BJ (cell line): ENCODE data around the gene ZNF326. TPM values are rescaled to one million over a fixed set of nuclear protein-coding genes. Genes with fewer than 3 reads are reported as not detected.

ENCODE experiments used
- CTCF ChIA-PET: fragments of 350-600 bp; formaldehyde crosslinking; extraction: SDS; loops from one replicate; lab custom pipeline; 2021; ENCODE audit warnings: antibody characterized with exemption, inconsistent platforms; lab: Yijun Ruan, JAX
- POLR2A ChIA-PET: fragments of 300-600 bp; sonication (Branson Sonifier 250); formaldehyde crosslinking; extraction: SDS; loops from one replicate; lab custom pipeline; 2021; ENCODE audit warnings: antibody characterized with exemption; lab: Charles Lee
- DNase-seq: peaks from one replicate; pipeline ENCODE4 v3.0.0-alpha.2; 2011; ENCODE audit warnings: low read depth
- H3K27me3 ChIP-seq: 2 replicates; pipeline ENCODE4 v1.6.0; 2011; ENCODE audit warnings: low read length; ENCODE audit not compliant: control insufficient read depth, insufficient read depth
- H3K36me3 ChIP-seq: 2 replicates; pipeline ENCODE4 v1.5.1; 2011; ENCODE audit warnings: low read length; ENCODE audit not compliant: control insufficient read depth, insufficient read depth
- H3K4me3 ChIP-seq: 2 replicates; pipeline ENCODE4 v1.5.1; 2011; ENCODE audit warnings: low read depth, mild to moderate bottlenecking, control low read depth, low read length
- polyA plus RNA-seq: library from polyadenylated mRNA; depleted of rRNA; stranded (reverse); fragments of >200 nt; gene quantifications from 2 replicates; pipeline ENCODE4 v1.2.3, GENCODE V29; 2011
- TF ChIP-seq, protein P1 (sequence below): IDR thresholded peaks from 2 replicates; pipeline ENCODE4 v1.5.1; 2011; ENCODE audit warnings: low read depth, mild to moderate bottlenecking, control low read depth, inconsistent platforms, low read length, moderate library complexity; ENCODE audit not compliant: insufficient read depth

The ZNF326 gene
- polyA plus RNA-seq, 1 experiment = 7.6 TPM

DNA sequence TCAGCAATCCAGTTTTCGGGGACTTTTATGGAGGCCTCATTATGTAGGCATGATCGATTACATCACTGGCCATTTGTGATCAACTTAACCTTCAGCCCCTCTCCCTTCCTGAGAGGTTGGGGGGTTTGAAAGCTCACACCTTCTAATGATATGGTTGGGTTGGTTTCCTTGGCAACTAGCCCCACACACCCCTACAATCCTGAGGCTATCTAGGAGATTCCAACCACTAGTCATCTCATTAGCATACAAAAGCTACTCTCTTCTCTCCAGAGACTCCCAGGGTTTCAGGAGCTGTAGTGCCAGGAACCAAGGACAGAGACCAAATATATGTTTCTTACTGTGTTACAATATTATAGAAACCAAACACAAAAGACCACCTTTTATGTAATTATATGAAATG is 35.2 kb upstream of the ZNF326 start:
- TF ChIP-seq, protein P1, sequence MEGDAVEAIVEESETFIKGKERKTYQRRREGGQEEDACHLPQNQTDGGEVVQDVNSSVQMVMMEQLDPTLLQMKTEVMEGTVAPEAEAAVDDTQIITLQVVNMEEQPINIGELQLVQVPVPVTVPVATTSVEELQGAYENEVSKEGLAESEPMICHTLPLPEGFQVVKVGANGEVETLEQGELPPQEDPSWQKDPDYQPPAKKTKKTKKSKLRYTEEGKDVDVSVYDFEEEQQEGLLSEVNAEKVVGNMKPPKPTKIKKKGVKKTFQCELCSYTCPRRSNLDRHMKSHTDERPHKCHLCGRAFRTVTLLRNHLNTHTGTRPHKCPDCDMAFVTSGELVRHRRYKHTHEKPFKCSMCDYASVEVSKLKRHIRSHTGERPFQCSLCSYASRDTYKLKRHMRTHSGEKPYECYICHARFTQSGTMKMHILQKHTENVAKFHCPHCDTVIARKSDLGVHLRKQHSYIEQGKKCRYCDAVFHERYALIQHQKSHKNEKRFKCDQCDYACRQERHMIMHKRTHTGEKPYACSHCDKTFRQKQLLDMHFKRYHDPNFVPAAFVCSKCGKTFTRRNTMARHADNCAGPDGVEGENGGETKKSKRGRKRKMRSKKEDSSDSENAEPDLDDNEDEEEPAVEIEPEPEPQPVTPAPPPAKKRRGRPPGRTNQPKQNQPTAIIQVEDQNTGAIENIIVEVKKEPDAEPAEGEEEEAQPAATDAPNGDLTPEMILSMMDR = no peak
- Histone ChIP-seq H3K27me3 (no peaks in the 10 kb centered on the region), H3K4me3 (no peak overlapping the region), H3K36me3 (no peaks in the 10 kb centered on the region)
- ChIA-PET POLR2A (no interaction called here), CTCF (interaction anchor here (0.5 kb wide), 1 partner anchor 601 kb away, joined by 3 read pairs; no protein-coding TSS in a partner anchor)
- no peak for DNase-seq

DNA sequence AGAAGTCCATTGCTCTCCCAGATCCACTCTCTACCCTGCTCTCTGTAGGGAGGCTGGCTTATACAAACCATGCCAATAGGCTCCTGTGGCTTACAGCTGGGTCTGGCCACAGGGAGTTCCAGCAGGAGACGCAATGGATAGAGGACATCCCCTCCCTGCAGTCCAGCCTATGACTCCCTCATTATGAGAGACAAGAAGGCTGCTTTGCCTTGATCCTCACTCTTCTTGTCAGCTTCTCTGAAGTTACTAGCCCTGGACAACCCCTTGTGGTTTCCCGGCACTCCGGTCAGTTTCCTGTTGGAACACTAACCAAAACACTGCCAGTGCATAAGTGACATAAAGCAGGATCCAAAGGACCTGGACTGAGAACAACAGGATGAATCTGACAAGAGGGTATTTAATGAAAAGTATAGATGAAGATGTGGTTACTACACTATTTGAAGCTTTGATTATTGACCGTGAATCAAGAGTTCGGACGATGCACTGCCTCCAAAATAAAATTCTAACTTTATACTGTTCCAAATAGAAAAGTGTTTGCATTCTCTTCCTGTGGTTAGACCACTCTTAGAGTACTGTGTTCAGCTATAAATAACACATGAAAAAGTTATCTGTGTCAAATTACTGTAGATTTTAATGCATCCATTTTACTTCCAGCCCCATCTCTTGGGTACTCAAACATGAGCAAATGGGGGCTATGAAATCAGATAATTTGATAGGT is 32.7 kb upstream of the ZNF326 start:
- no peaks in the 10 kb centered on the region for H3K36me3 ChIP-seq
- no peaks in the 10 kb centered on the region for H3K27me3 ChIP-seq
- TF ChIP-seq, protein P1 = 0 out of 2 replicates have a peak, but pooled peaks have one; percentile 5
- no peak overlapping the region for H3K4me3 ChIP-seq
- POLR2A ChIA-PET = no interaction called here
- CTCF ChIA-PET = interaction anchor here (1.1 to 2.1 kb wide), 2 partner anchors 25 to 67 kb away, joined by 3 to 5 read pairs; no protein-coding TSS in a partner anchor
- DNase-seq = no peak

DNA sequence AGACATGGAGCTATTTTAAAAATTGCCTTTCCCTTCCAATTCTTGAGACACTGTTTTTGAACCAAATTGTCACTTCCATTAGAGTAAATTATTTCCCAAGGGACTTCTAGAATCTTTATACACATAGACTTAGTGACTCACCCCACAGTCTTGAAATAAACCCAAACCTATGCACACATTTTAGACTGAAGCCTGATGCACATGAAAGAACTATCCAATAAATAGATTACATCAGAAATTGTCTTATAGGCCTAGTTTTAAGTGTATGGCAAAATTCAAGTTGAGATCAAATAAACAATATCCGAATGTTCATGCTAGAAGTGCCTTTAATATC is 32.2 kb upstream of the ZNF326 start:
- CTCF ChIA-PET = interaction anchor here (1.1 to 2.1 kb wide), 2 partner anchors 24 to 67 kb away, joined by 3 to 5 read pairs; no protein-coding TSS in a partner anchor
- Histone ChIP-seq H3K4me3 (no peak overlapping the region), H3K27me3 (no peaks in the 10 kb centered on the region), H3K36me3 (no peaks in the 10 kb centered on the region)
- no peak for DNase-seq
- POLR2A ChIA-PET = no interaction called here
- TF ChIP-seq, protein P1 = no peak

DNA sequence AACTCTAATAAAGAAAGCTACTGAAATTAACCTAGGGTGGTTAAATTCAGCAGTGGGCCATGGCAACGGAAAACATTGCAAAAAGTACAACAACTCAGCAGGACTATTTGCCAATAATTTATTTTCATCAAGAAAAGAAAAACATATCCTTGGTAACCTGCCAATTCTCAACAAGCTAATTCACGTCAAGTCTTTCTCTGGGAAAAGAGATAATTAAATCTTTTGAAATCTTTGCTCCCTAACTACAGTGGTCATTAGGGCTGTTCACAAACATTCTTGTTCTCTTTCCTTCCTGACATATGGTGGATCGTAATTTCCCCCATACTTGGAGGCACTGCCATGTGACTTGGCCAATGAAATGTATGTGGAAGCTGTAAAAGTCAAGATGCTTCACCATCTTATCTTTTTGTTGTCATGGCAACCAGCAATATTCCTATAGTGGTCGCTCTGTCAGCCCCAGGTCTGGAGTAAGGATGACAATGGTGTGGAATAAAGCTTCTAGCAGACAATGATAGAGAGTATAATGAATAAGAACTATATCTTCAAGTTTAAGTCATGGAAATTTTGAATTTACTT is 29.6 kb upstream of the ZNF326 start:
- CTCF ChIA-PET = no interaction called here
- DNase-seq = no peak
- H3K4me3 ChIP-seq = no peak overlapping the region

DNA sequence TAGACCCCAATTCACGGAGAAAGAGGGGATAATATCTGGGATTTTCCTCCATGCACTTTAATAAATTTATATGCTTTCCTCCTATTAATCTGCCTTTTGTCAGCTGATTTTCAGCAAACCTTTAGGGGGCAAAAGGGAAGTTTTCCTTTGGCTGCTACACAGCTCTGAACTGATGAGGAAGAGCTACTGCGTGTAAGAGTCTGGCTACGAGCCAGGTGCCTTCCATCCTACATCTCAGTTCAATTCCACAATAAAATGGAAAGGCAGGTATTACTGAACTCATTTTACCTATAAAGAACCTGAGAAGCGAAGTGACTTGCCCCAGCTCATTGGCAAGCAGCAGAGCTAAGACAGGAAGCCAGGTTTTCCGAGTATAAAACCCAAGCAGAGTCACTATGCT is 28.3 kb upstream of the ZNF326 start:
- no peaks in the 10 kb centered on the region for H3K36me3 ChIP-seq
- TF ChIP-seq, protein P1 = no peak
- no peak for DNase-seq
- ChIA-PET POLR2A (no interaction called here), CTCF (no interaction called here)
- H3K4me3 ChIP-seq = no peak overlapping the region
- H3K27me3 ChIP-seq = no peaks in the 10 kb centered on the region

More for the DNA sequence above, 29.6 kb upstream of the ZNF326 start:
- Histone ChIP-seq H3K36me3 (no peaks in the 10 kb centered on the region), H3K27me3 (no peaks in the 10 kb centered on the region)
- TF ChIP-seq, protein P1 = no peak
- POLR2A ChIA-PET = no interaction called here
